ENCODE data around the gene STRIP2. TPM values are rescaled to one million over a fixed set of nuclear protein-coding genes. Genes with fewer than 3 reads are reported as not detected.

The STRIP2 gene
- total RNA-seq, 1 experiment from 2014 or later = 10.8 TPM

GRCh38 chr7:129401228-129401966 lies 32.8 kb upstream of the STRIP2 start:
- peak; percentile 80 for ATAC-seq
- no peaks in the 10 kb centered on the region for H3K79me2 ChIP-seq (ENCODE audit: insufficient read depth, low read length)
- BruUV-seq (replicated peaks) = no TSS peak
- H3K4me1 ChIP-seq (ENCODE audit: control insufficient read depth in 1 of 2, insufficient read depth in 2 of 2, low read length in 2 of 2) = peaks cover 7 to 15% of the 10 kb centered on the region in 2 experiments
- H3K4me3 ChIP-seq (replicated peaks in 1 of 2; ENCODE audit: low read depth in 1 of 2, low read length in 2 of 2) = no peak overlapping the region
- intact Hi-C loops (cut with micrococcal nuclease) = loop anchor here (5.0 kb wide), 1 partner anchor 71 kb away; no protein-coding TSS in a partner anchor
- DNase-seq (ENCODE audit: low read depth, low spot score) = no peak
- H3K4me2 ChIP-seq (ENCODE audit: low read length) = peak overlapping the region; percentile 31
- H3K9me3 ChIP-seq (ENCODE audit: control insufficient read depth in 1 of 2, insufficient read depth in 1 of 2, low read depth in 1 of 2, low read length in 2 of 2) = no peaks in the 10 kb centered on the region
- H3K9me2 ChIP-seq (ENCODE audit: insufficient read depth) = no peaks in the 10 kb centered on the region
- RAD21 ChIA-PET (ENCODE audit: low non-redundant PET in 1 of 2, low total read pairs in 2 of 2, uncharacterized antibody in 2 of 2, unreplicated experiment in 2 of 2) = interaction anchor here in 1 of 2 experiments (1.0 kb wide), 1 partner anchor 33 kb away, joined by 4 read pairs; the partner anchor contains the start of gene STRIP2
- no peaks in the 10 kb centered on the region for H3K27me3 ChIP-seq (ENCODE audit: insufficient read depth, low read length)
- H3K27ac ChIP-seq (ENCODE audit: low read depth, low read length) = no peak overlapping the region
- no peak overlapping the region for H3K9ac ChIP-seq (ENCODE audit: low read length)
- H2AFZ ChIP-seq (ENCODE audit: low read depth, low read length, poor library complexity, severe bottlenecking) = no peak overlapping the region
- no peaks in the 10 kb centered on the region for H4K20me1 ChIP-seq (ENCODE audit: insufficient read depth)
- POLR2A ChIA-PET = interaction anchor here (0.6 kb wide), 1 partner anchor 10 kb away, joined by 3 read pairs; no protein-coding TSS in a partner anchor
- H3K36me3 ChIP-seq (ENCODE audit: control insufficient read depth in 1 of 2, insufficient read depth in 2 of 2, low read length in 2 of 2) = no peaks in the 10 kb centered on the region
- TF ChIP-seq RAD21 (IDR thresholded peaks at IDR 0.05; ENCODE audit: low read depth) (no peak), EGR1 (IDR thresholded peaks at IDR 0.05; ENCODE audit: low read depth) (no peak), POLR2AphosphoS5 (IDR thresholded peaks at IDR 0.05; ENCODE audit: low read depth, low read length) (no peak)
- CTCF ChIA-PET = interaction anchor here (0.8 to 1.0 kb wide), 3 partner anchors 12 to 244 kb away, joined by 3 read pairs; no protein-coding TSS in a partner anchor

- H3K27me3 ChIP-seq (ENCODE audit: insufficient read depth, low read length) = no peaks in the 10 kb centered on the region
- H3K4me1 ChIP-seq (ENCODE audit: control insufficient read depth in 1 of 2, insufficient read depth in 2 of 2, low read length in 2 of 2) = peaks cover 7 to 15% of the 10 kb centered on the region in 2 experiments
- intact Hi-C loops (cut with micrococcal nuclease) = loop anchor here (5.0 kb wide), 1 partner anchor 70 kb away; no protein-coding TSS in a partner anchor
- no peaks in the 10 kb centered on the region for H3K79me2 ChIP-seq (ENCODE audit: insufficient read depth, low read length)
- ChIA-PET CTCF (interaction anchor here (1.0 kb wide), 1 partner anchor 24 kb away, joined by 3 read pairs; no protein-coding TSS in a partner anchor), POLR2A (no interaction called here), RAD21 (ENCODE audit: low non-redundant PET in 1 of 2, low total read pairs in 2 of 2, uncharacterized antibody in 2 of 2, unreplicated experiment in 2 of 2) (no interaction called here)
- H3K9me3 ChIP-seq (ENCODE audit: control insufficient read depth in 1 of 2, insufficient read depth in 1 of 2, low read depth in 1 of 2, low read length in 2 of 2) = no peaks in the 10 kb centered on the region
- no peak overlapping the region for H3K4me3 ChIP-seq (replicated peaks in 1 of 2; ENCODE audit: low read depth in 1 of 2, low read length in 2 of 2)
- no peak overlapping the region for H3K9ac ChIP-seq (ENCODE audit: low read length)
- BruUV-seq (replicated peaks) = no TSS peak
- no peak overlapping the region for H3K27ac ChIP-seq (ENCODE audit: low read depth, low read length)
- no peak for TF ChIP-seq MAX (IDR thresholded peaks at IDR 0.05)
- no peak for TF ChIP-seq TCF7L2 (IDR thresholded peaks at IDR 0.05; ENCODE audit: borderline replicate concordance, extremely low read depth, insufficient read depth, insufficient read length)
- TF ChIP-seq CTCF (IDR thresholded peaks at IDR 0.05 in 2 of 3, conservative IDR thresholded peaks at IDR 0.05 in 1 of 3; ENCODE audit: borderline replicate concordance in 1 of 3, insufficient read depth in 1 of 3, low read depth in 2 of 3, low read length in 2 of 3) = peak in 2 of 3 experiments; percentile 43 to 47; a peak in 3 of 6 replicates
- TF ChIP-seq RAD21 (IDR thresholded peaks at IDR 0.05; ENCODE audit: low read depth) = peak; percentile 65
- no peak for TF ChIP-seq SRF (IDR thresholded peaks at IDR 0.05; ENCODE audit: low read depth)
- TF ChIP-seq EGR1 (IDR thresholded peaks at IDR 0.05; ENCODE audit: low read depth) = no peak
- TF ChIP-seq CBX3 (IDR thresholded peaks at IDR 0.05; ENCODE audit: low read depth) = no peak
- TF ChIP-seq EZH2 (IDR thresholded peaks at IDR 0.05) = no peak
- TF ChIP-seq SIN3A (IDR thresholded peaks at IDR 0.05; ENCODE audit: low read depth) = no peak
- TF ChIP-seq CEBPB (IDR thresholded peaks at IDR 0.05; ENCODE audit: low read depth) = no peak
- no peak for DNase-seq (ENCODE audit: low read depth, low spot score)
- peak; percentile 57 for ATAC-seq
- H3K9me2 ChIP-seq (ENCODE audit: insufficient read depth) = no peaks in the 10 kb centered on the region
- H3K4me2 ChIP-seq (ENCODE audit: low read length) = peak overlapping the region; percentile 31; the same call in 1 of the 2 replicates
- no peaks in the 10 kb centered on the region for H3K36me3 ChIP-seq (ENCODE audit: control insufficient read depth in 1 of 2, insufficient read depth in 2 of 2, low read length in 2 of 2)
- H2AFZ ChIP-seq (ENCODE audit: low read depth, low read length, poor library complexity, severe bottlenecking) = no peak overlapping the region
- no peaks in the 10 kb centered on the region for H4K20me1 ChIP-seq (ENCODE audit: insufficient read depth)
Observed at GRCh38 chr7:129401967-129402860, 32.0 kb upstream of the STRIP2 start.
